Right kidney (tissue), 1 donor: ENCODE data around the gene GALNT7.
"Not testable (repeated sequence)": the region's sequence is repeated elsewhere in the genome, so short reads cannot be mapped to it uniquely, and the experiment has no call there.

Source experiments
- DNase-seq: peaks from one replicate; pipeline ENCODE4 v3.0.0-alpha.2; 2016

Gene GALNT7

DNA sequence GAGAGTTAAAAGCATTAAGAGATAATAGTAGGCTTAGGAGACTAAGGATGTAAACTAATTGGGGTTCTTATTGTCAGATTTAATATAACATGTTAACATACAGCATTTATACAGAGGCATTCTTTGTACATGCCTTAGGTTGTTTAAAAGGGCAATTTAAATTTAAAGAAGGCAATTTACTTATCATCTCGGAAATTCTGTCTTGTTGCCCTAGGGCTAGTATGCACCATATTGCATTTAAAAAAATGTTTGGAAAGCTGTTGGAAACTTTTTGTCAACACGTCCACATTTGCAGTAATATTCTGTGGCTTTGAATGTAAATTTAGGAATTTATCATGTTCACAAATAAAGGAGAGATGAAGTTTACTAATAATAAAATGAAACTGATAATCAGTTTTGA lies 25.5 kb downstream of the GALNT7 start:
- no peak for DNase-seq

DNA sequence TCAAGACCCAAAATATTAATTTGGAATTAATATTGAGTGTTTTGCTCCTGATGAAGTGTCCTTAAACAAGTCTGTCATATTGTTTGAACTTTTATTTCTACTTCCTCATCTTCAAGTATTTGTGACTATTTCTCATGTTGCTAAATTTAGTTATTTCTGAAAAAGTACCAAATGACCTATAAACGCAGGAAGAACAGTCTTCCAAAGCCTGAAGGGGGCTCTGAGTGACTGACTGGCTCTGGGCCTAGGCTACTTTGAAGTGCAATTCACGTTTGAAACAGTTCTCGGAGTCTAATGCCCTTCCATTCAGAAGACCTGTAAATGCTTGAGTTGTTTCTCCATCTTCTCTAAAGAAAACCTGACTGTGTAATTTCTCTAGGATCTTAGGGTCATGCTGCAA lies 26.5 kb downstream of the GALNT7 start:
- no peak for DNase-seq

DNA sequence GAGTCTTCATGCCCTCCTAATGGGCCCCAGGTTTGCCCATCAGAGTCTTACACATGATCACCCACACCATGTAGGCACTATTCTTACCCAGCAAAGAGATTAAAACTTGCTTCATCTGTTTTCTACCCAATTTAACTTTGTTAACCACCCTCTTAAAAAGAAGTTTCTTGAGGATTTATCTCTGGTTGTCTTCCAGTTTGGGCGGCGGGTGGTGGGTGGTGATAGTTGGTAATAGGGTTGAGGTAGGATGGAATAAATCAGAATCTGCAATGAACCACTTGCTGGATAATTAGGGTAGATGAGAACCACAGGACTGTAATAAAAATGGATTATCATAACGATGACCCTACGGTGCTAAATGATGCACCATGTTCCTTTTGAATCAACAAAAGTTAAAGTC lies 30.9 kb downstream of the GALNT7 start:
- DNase-seq = no peak

DNA sequence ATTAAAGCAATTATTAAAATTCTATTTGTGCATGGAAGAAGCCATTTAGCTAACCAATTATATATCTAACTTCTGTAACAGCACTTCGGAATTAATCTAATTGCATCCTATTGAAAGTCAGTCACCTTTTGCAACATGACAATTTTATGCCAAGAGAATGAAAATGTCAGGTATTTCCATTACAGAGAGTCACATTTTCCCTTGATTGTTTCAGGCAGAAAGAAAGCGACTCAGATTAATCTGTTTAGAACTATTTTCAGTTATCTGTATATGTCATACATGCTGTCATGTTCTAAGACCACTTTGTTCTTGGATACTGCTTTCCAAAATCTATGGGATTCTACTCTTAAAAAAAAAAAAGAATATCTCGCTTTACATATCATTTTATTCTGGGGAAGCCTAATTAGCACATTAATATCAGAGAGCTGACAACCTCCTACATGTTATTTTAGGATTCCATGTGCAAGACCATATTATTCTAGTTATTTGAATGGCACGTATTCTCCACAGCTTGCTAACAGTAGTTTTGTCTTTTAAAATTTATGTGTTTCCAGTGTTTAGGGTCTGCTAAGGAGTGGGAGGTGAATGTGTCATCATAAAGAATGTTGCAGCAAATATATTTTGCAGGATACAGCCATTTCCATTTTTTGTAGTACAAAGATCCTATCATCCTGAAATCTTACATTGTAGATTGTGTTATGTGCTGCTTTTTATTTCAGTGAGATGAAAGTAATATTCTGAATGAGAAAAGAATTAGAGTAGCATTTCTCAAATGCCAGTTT lies 31.7 kb downstream of the GALNT7 start:
- no peak for DNase-seq

DNA sequence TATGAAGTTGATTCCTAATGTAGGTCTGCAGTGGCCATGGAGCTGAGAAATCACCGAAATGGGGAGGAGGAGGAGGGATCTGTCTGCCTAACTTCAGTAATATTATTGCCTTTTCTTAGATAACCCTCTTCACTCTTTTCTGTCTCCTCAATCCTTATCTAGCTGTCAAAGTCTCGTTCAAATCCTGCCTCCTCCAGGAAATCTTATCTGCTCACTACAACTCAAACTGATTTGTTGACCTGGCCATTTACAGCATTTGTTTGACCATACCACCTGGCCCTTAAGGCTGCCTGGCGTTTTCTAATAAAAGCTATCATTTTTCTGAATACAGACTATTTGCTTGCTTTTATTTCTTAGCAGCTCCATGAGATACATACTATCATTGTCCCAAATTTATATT lies 33.8 kb downstream of the GALNT7 start:
- DNase-seq = no peak

DNA sequence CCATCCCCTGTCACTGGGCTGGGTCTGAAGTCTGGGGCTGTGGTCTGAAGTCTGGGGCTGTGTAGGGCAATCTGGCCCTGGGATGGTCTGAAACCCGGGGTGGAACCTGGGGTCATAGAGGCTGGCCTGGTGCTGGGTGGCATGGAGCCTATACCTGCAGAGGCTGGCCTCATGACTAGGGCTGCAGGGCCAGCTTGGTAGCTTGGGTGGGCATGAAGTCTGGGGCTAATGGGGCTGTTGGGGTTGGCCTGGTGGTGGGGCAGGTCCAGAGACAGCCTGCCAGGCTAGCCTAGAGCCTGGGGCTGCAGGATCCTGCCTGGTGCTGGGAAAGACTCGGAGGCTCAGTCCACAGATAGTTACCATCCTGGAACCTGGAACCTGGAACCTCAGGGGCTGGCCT lies 37.0 kb downstream of the GALNT7 start:
- DNase-seq = no peak

DNA sequence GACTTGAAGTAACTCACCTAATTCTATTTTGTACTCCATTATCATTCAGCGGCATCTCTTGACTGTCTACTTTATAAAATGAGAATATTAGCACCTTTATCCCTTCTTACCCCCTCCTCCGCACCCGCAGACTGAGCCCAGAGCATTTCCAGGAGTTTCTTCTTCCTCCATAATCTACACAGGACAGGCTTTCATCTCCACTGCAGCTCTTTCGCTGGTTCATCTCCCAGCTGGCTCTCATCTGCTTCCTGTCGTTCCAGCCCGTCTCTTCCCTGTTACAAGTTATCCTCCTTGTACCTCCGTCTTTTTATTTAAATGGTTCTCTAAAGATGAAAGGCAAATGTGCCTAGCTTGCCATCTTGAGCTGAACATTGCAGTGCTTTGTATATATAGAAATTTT lies 39.8 kb downstream of the GALNT7 start:
- no peak for DNase-seq

DNA sequence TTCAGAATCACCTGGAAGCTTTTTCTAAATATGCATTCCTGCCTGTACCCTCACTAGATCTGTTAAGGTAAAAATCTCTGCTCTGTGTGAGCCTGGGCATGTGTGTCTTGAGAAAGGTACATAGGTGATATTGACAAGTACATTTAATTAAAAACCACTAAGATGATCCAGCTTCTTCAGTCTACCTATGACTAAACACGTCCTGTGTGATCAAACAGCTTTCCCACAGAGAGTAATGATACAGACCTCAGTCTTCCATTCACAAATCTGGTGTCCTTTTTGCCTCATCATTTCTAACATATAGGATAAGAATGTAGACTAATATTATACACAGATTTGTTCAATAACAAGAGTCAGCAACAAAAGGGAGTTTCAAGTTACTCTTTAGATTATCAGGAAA lies 42.6 kb downstream of the GALNT7 start:
- DNase-seq = no peak

DNA sequence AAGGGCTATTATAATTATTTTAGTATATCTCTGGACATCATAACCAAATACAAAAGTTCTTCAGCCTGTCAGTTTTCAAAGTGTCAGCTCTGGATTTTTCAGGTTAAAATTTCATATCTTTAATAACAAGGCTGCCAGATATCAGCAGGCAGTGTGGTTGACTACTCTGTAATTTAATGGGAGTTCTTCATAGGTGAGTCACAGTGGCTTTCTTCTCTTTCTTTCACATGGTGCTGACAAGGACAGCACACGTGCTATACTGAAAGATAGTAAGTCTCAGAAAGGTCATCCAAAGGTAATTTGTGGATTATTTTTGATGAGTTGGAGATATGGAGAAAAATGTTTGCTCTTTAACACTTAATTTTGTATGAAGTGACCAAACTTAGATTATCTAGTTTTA lies 43.2 kb downstream of the GALNT7 start:
- DNase-seq = no peak

DNA sequence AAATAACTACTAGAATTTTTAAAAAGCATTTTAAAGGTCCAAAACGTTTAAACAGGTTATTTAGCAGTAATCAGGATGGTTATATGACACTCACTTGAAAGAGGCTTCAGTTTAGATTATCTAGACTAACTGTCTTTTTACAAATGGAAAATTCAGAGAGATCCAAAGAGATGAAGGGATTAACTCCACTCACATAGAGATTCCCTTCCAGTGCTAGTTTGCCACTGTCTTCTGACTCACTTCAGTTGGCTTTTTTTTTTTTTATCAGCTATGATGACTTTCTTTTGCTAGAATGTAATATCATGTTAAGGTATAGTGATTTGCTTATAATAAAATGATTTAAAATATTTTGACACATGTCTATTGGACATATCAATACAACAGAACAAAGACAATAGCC lies 43.8 kb downstream of the GALNT7 start:
- no peak for DNase-seq

DNA sequence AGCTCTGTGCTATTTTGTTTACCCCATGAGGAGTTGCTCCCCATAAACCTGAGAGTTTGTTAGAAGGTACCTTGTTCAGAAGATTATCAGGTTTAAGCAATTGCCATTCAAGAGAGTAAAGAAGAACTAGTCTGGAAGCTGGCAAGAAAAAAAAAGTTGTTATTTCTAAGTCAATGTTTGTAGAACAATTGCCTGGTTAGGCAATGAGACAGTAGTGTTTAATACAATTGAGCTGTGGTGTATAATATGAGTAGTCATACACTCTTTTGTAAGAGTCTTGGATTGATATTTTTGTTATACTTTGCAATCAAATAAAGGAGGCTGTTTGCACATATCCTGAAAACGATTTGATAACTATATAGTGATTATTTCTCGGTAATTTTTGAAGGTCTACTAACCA lies 44.7 kb downstream of the GALNT7 start:
- no peak for DNase-seq

DNA sequence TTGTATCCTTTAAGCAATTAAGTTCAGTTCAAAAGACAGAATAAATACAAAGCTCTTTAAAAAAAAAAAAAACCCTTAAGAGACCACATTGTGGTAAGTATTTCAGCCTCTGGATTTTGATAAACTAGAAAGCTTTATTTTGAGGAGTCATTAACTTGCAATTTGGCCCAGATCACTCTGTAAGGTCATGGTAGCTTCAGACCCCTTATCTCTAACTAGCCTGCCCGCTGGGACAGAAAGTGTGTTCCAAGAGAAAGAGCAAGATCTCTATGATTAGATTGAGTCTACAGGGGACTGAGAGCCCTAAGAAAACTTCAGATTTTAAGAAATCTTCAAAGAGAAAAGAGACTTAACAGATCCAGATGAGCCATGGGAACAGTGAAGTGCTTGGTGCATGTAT lies 45.6 kb downstream of the GALNT7 start:
- no peak for DNase-seq

DNA sequence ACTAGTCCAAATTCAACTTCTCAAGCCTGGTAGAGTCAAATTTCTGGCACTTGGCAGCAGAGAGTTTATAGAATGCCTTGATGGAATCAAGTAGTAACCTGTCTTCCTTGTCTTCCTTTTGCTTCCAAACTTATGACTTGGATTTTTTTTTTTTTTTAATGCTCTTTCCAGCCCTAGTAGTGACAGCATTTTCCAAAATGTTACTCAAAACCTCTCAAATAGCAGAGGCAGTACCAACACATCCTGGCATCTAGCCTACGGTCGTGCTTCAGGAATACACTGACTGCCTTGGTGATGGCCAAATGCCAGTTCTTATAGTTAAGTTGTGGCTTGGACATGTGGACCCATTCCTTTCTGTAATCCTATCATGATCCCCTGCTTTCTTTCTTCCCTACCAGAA lies 46.0 kb downstream of the GALNT7 start:
- no peak for DNase-seq

DNA sequence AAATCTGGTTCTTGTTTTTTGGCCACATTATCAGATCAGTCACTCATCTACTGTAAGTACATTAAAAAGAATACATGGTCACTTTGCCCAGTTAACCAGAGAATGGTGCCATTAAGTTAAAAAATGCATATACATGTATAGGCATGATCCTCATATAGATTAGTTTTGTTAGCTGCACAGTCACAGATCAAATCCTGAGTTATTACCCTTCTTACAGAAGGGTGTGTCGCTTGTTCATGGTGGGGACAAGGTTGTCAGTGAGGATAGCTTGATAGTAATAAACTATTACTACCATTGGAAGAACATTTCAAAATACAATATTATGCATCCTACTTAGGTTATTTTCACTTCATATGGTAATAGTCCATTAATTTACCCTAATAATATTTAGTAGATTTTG lies 48.5 kb downstream of the GALNT7 start:
- DNase-seq = no peak

DNA sequence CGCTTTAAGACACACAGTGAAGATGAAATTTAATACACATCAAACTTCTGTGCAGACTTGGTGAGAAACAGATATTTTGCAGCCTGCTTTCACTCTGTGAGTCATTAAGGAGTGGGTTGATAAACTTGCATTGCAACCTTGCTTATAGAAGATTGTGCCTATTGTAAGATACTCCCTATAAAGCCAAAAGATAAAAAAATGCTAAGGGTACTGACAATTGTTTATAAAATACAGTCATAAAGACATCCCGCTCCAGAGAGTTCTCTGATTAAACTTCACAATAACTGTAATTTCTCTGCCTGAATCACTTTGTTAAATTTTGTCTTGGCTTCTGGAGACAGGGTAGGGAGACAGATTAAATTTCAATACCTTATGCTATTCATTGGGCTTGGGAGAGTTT lies 49.1 kb downstream of the GALNT7 start:
- no peak for DNase-seq

DNA sequence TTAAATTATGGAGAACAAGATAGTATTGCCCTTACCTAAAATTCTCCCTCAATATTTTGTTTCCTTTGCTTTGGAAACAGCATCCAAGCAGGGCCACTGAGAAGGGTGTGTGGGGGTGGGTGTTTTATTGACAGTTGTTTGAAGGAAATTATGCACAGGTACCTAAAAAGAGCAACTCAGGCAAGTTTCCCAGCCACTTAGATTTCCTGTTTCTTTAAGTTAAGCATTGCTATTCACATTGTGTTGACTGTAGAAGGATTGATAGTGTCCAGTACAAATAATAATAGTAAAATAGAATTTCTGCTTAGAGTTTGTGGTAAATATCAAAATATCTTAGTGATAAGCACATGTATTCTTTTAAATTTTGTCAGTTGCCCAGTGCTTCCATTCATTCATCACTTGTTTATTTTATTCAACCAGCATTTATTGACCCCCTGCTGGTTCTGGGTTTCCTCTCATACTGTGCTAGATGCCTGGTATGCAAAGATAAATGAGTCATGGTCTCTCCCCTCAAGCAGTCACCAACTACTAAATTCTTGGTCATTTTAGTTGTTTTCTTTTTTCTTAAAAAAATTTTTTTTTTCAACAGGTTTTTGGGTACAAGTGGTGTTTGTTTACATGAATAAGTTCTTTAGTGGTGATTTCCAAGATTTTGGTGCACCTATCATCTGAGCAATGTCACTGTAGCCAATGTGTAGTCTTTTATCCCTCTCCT lies 50.0 kb downstream of the GALNT7 start:
- DNase-seq = no peak

DNA sequence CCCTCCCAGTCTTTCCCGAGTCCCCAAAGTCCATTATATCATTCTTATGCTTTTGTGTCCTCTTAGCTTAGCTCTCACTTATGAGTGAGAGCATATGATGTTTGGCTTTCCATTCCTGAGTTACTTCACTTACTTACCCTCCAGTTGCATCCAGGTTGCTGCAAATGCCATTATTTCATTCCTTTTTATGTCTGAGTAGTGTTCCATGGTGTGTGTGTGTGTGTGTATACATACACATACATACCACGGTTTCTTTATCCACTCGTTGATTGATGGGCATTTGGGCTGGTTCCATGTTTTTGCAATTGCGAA lies 50.5 kb downstream of the GALNT7 start:
- DNase-seq = not testable (repeated sequence)

DNA sequence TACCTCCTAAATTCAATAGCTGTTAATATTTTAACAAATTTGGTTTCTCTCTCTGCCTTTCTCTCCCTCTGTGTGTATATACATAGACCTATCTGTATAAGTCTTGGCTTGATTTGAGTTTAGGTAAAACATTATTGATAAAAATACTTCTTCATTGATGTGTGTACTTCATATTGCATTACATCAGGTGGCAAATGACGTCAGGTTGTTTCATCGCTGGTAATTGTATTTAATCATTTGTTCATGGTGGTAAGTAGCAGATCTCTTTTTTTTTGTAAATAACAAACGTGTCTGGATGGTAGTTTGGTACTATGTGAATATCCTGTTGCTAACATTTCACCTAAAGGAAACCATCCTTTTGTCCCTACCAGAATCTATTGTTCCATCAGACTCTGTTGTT lies 55.1 kb downstream of the GALNT7 start:
- no peak for DNase-seq

DNA sequence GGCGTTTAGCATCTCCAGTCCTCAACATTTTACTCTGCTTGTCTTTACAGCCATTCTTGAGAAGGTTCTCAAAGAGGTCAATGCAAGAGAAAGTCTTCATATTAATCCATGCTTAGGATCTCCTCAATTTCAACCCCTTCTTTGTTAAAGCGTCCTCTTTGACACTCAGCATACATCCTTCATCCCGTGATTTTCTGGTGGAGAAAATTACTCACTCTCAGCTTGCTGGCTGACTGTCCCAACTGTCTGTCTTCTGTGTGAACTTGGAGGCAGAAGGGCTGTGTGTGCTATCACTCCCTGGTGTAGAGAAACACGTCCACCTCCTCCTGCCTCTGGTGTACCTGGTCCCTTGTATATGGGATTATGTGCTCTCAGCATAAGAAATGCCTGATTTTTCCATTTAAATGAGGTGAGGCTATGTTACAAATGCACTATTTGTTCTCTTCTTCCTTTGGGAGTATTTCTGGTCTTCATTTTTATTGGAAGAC lies 57.8 kb downstream of the GALNT7 start:
- DNase-seq = no peak

DNA sequence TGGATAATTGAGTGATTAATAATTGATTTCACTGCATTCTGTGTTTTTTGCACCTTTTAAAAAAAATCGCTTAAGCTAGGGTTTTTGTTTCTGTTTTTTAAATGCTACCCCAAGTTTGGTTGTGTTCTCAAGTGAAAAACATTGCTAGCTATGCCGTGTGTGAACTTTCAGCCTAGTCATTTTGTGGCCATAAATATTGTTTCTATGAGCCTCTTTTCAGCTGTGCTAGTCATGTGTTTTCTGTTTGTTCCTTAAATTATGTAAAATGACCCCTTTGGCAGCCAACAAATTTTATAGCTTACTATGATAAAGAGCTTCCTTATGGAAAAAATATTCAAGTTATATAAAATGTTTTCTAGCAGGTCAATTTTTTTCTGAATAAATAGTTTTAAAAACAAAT lies 59.1 kb downstream of the GALNT7 start:
- DNase-seq = no peak

DNA sequence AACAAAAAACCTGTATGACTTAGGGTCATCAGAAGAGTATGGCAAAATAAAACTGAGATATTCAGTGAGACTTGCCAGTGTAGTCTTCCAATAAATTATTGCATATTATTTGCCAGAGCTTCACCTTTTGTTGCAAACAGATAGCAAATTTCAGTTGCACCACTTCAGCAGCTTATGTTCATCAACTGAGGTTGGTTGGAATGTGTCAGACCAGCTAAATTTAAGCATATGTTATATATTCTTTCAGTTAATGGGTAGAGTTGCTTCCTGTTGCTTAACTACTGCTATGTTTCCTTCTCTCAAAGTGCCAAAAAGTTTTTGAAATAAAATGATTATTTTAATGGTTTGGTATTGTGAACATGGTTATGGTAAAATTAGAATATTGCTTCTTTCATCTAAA lies 61.5 kb downstream of the GALNT7 start:
- DNase-seq = no peak

DNA sequence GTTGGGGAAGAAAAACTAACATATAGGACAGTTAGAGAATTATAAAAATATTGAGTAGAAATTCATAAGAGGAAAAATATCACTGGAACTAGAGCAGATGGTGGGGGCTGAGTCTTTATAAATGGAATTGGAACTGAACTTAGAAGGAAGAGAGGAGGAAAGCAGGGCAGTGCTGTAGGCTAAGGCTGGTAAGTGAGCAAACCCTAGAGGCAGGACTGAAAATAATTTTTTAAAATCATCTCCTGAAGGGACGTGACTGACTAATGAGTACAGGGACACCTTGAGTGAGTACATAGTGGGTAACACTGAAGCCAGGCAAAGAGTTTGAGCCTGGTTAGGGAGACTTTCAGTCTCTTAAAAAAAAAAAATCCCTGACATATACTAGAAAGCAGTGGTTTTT lies 63.3 kb downstream of the GALNT7 start:
- DNase-seq = no peak

DNA sequence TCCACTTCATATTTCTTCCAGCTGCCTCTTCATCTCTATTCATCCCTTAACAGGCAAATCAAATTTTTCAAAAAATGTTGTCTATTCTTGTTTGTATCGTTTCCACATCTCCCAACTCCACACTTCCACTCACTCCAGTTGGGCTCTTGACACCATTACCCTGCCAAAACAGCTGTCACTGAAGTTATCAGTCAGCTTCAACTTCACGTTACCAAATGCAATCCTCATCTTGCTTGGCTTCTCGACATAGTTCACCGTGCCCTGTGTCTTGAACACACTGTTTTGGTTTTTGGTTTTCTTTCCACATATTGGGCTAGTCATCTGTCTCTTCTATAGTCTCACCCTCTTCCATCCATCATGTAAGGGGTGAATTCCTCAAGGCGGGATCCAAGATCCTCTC lies 65.2 kb downstream of the GALNT7 start:
- DNase-seq = no peak

DNA sequence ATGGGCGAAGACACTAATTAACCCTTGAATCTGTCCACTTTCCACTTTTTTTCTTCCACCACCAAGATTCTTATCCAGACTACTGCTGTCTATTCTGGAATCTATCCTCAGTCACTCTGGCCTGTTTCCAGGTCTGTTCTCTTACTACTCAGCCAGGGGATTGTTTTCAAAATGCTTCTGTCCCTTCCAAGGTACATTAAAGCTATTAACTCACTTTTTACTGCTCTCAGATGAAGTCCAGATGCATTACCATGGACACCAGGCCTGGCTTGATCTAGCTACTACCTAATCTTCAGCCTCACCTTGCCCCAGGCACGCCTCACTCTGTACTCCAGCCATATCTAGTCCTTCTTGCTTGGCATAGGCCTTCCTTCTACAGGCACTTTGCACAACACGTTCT lies 66.4 kb downstream of the GALNT7 start:
- DNase-seq = no peak
